ENCODE data around the gene TSPAN17.

GRCh38 chr5:176606875-176607274, 40.4 kb upstream of the TSPAN17 start:
- TF ChIP-seq HIVEP1 (CRISPR knock-in tag; IDR thresholded peaks at IDR 0.05) (no peak), MXI1 (IDR thresholded peaks at IDR 0.05; ENCODE audit: low read depth, low read length) (no peak), ATF3 (IDR thresholded peaks at IDR 0.05) (no peak), ATF3 (CRISPR knock-in tag; conservative IDR thresholded peaks at IDR 0.05) (no peak), HMG20A (CRISPR knock-in tag; conservative IDR thresholded peaks at IDR 0.05) (no peak), BRCA1 (IDR thresholded peaks at IDR 0.05) (no peak), BRCA1 (CRISPR knock-in tag; IDR thresholded peaks at IDR 0.05) (no peak), CTCF (IDR thresholded peaks at IDR 0.05 in 2 of 3, conservative IDR thresholded peaks at IDR 0.05 in 1 of 3; ENCODE audit: insufficient read depth in 2 of 3, low read depth in 1 of 3, low read length in 3 of 3) (no peak), ZNF121 (CRISPR knock-in tag; conservative IDR thresholded peaks at IDR 0.05) (no peak), EZH2 (IDR thresholded peaks at IDR 0.05; ENCODE audit: borderline replicate concordance, low read depth, low read length) (no peak), YY1 (IDR thresholded peaks at IDR 0.05; ENCODE audit: borderline replicate concordance in 1 of 3, control insufficient read depth in 1 of 3, extremely low read depth in 1 of 3, insufficient read depth in 3 of 3, insufficient read length in 1 of 3, insufficient replicate concordance in 2 of 3, low read depth in 1 of 3, low read length in 2 of 3) (no peak), POLR2A (conservative IDR thresholded peaks at IDR 0.05) (no peak), GMEB1 (CRISPR knock-in tag; IDR thresholded peaks at IDR 0.05) (no peak)
